Neural cell (in vitro differentiated cells): Measurements from ENCODE around the gene CYB5RL. TPM values are rescaled to one million over a fixed set of nuclear protein-coding genes. Genes with fewer than 3 reads are reported as not detected.

Experiments
- H2AFZ ChIP-seq: fragments of 200-600, 300-800 bp; sonication (generic), shearing (Covaris generic); 2 replicates; pipeline ENCODE4 v1.6.0; 2014; ENCODE audit warnings: low read depth, mild to moderate bottlenecking, antibody characterized with exemption, low read length, moderate library complexity
- H3F3A ChIP-seq: fragments of 200-600 bp; shearing (Covaris generic); 2 replicates; pipeline ENCODE4 v1.6.1; 2016; ENCODE audit warnings: mild to moderate bottlenecking, moderate library complexity, mixed read lengths, antibody characterized with exemption, low read length; ENCODE audit not compliant: insufficient read depth, poor library complexity, severe bottlenecking
- H3K27ac ChIP-seq: fragments of 200-600, 300-800 bp; sonication (generic), shearing (Covaris generic); 2 replicates; pipeline ENCODE4 v1.5.1; 2014; ENCODE audit warnings: mild to moderate bottlenecking, low read length, moderate library complexity
- H3K27me3 ChIP-seq: fragments of 300-800, 200-600 bp; sonication (generic), shearing (Covaris generic); 2 replicates; pipeline ENCODE4 v1.6.0; 2014; ENCODE audit warnings: mild to moderate bottlenecking, low read depth, low read length, moderate library complexity; ENCODE audit not compliant: insufficient read depth
- H3K36me3 ChIP-seq: fragments of 300-800, 200-600 bp; sonication (generic), shearing (Covaris generic); 2 replicates; pipeline ENCODE4 v1.5.1; 2014; ENCODE audit warnings: mild to moderate bottlenecking, antibody characterized with exemption, low read length, moderate library complexity; ENCODE audit not compliant: insufficient read depth
- H3K4me2 ChIP-seq: fragments of 300-800, 200-600 bp; sonication (generic), shearing (Covaris generic); 2 replicates; pipeline ENCODE4 v1.6.0; 2014; ENCODE audit warnings: mild to moderate bottlenecking, low read length
- H3K4me3 ChIP-seq: fragments of 300-800, 200-600 bp; sonication (generic), shearing (Covaris generic); 2 replicates; pipeline ENCODE4 v1.5.1; 2014; ENCODE audit warnings: mild to moderate bottlenecking, low read length, moderate library complexity
- H3K79me2 ChIP-seq: fragments of 200-600 bp; shearing (Covaris generic); replicated peaks from 2 replicates; pipeline ENCODE4 v1.6.0; 2014; ENCODE audit warnings: mild to moderate bottlenecking, low read length, moderate library complexity; ENCODE audit not compliant: insufficient read depth
- H3K9ac ChIP-seq: fragments of 300-800, 200-600 bp; sonication (generic), shearing (Covaris generic); 2 replicates; pipeline ENCODE4 v1.6.1; 2016; ENCODE audit warnings: mild to moderate bottlenecking, low read length, mixed read lengths
- H3K9me2 ChIP-seq: fragments of 200-600 bp; shearing (Covaris generic); 2 replicates; pipeline ENCODE4 v1.6.1; 2016; ENCODE audit warnings: mild to moderate bottlenecking, low read length, mixed read lengths; ENCODE audit not compliant: insufficient read depth
- H3K9me3 ChIP-seq: fragments of 200-600, 300-800 bp; sonication (generic), shearing (Covaris generic); 2 replicates; pipeline ENCODE4 v1.6.1; 2016; ENCODE audit warnings: mild to moderate bottlenecking, mixed run types, low read length, moderate library complexity, mixed read lengths
- H4K20me1 ChIP-seq: fragments of 200-600 bp; shearing (Covaris generic); 2 replicates; pipeline ENCODE4 v1.6.1; 2016; ENCODE audit warnings: mild to moderate bottlenecking, mixed run types; ENCODE audit not compliant: insufficient read depth
- EP300 ChIP-seq: fragments of 450-650 bp; conservative IDR thresholded peaks from 2 replicates; pipeline ENCODE4 v1.6.1; 2014; ENCODE audit warnings: antibody characterized with exemption, mild to moderate bottlenecking, moderate library complexity; ENCODE audit not compliant: poor library complexity, severe bottlenecking
- EZH2 ChIP-seq: fragments of 200-600, 300-800 bp; shearing (Covaris generic), sonication (generic); IDR thresholded peaks from 2 replicates; pipeline ENCODE4 v1.6.1; 2014; ENCODE audit warnings: antibody characterized with exemption, low read length, borderline replicate concordance, mild to moderate bottlenecking; ENCODE audit not compliant: insufficient read depth, poor library complexity, severe bottlenecking
- MXI1 ChIP-seq: fragments of 450-650 bp; conservative IDR thresholded peaks from 2 replicates; pipeline ENCODE4 v1.6.1; 2014; ENCODE audit warnings: antibody characterized with exemption, mild to moderate bottlenecking; ENCODE audit not compliant: poor library complexity, severe bottlenecking
- POLR2AphosphoS5 ChIP-seq: IDR thresholded peaks from 2 replicates; pipeline ENCODE4 v1.6.1; 2012
- RAD21 ChIP-seq: fragments of 450-650 bp; conservative IDR thresholded peaks from 2 replicates; pipeline ENCODE4 v1.6.1; 2014; ENCODE audit warnings: antibody characterized with exemption, mild to moderate bottlenecking, moderate library complexity
- REST ChIP-seq: IDR thresholded peaks from 2 replicates; pipeline ENCODE4 v1.6.1; 2012; ENCODE audit warnings: borderline replicate concordance
- SMC3 ChIP-seq: fragments of 450-650 bp; conservative IDR thresholded peaks from 2 replicates; pipeline ENCODE4 v1.6.1; 2014; ENCODE audit warnings: antibody characterized with exemption, mild to moderate bottlenecking, moderate library complexity; ENCODE audit not compliant: poor library complexity
- TAF1 ChIP-seq: IDR thresholded peaks from 2 replicates; pipeline ENCODE4 v1.6.1; 2012; ENCODE audit warnings: low read depth
- polyA plus RNA-seq: library from polyadenylated mRNA; depleted of rRNA; stranded (reverse); fragments of >200 nt; gene quantifications from 2 replicates; pipeline ENCODE4 v1.2.3, GENCODE V29; 2014
- TF ChIP-seq, protein P1 (sequence below): fragments of 450-650 bp; IDR thresholded peaks from 2 replicates; pipeline ENCODE4 v1.5.1; 2014; ENCODE audit warnings: antibody characterized with exemption, mild to moderate bottlenecking, moderate library complexity; ENCODE audit not compliant: poor library complexity, severe bottlenecking

CYB5RL gene
- polyA plus RNA-seq, 1 donor from 2014 or later: 1.6 TPM

GRCh38 chr1:54245501-54245900 is 45.7 kb upstream of the CYB5RL start:
- TF ChIP-seq, protein P1, sequence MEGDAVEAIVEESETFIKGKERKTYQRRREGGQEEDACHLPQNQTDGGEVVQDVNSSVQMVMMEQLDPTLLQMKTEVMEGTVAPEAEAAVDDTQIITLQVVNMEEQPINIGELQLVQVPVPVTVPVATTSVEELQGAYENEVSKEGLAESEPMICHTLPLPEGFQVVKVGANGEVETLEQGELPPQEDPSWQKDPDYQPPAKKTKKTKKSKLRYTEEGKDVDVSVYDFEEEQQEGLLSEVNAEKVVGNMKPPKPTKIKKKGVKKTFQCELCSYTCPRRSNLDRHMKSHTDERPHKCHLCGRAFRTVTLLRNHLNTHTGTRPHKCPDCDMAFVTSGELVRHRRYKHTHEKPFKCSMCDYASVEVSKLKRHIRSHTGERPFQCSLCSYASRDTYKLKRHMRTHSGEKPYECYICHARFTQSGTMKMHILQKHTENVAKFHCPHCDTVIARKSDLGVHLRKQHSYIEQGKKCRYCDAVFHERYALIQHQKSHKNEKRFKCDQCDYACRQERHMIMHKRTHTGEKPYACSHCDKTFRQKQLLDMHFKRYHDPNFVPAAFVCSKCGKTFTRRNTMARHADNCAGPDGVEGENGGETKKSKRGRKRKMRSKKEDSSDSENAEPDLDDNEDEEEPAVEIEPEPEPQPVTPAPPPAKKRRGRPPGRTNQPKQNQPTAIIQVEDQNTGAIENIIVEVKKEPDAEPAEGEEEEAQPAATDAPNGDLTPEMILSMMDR: no peak
- TF ChIP-seq TAF1: no peak
- H3K36me3 ChIP-seq: no peaks in the 10 kb centered on the region
- H3K9ac ChIP-seq: no peak overlapping the region
- H3K27ac ChIP-seq: no peak overlapping the region
- no peaks in the 10 kb centered on the region for H3K79me2 ChIP-seq
- no peak overlapping the region for H3K4me2 ChIP-seq
- no peaks in the 10 kb centered on the region for H3K9me3 ChIP-seq
- H2AFZ ChIP-seq: no peak overlapping the region
- H3K4me3 ChIP-seq: no peak overlapping the region
- H3K9me2 ChIP-seq: no peaks in the 10 kb centered on the region
- no peaks in the 10 kb centered on the region for H3F3A ChIP-seq
- H4K20me1 ChIP-seq: no peaks in the 10 kb centered on the region
- no peaks in the 10 kb centered on the region for H3K27me3 ChIP-seq

GRCh38 chr1:54244655-54245054 is 44.8 kb upstream of the CYB5RL start:
- Histone ChIP-seq H4K20me1 (no peaks in the 10 kb centered on the region), H2AFZ (no peak overlapping the region), H3K36me3 (no peaks in the 10 kb centered on the region), H3K9me3 (no peaks in the 10 kb centered on the region), H3K4me2 (no peak overlapping the region), H3F3A (no peaks in the 10 kb centered on the region), H3K79me2 (no peaks in the 10 kb centered on the region), H3K9ac (no peak overlapping the region), H3K4me3 (no peak overlapping the region), H3K9me2 (no peaks in the 10 kb centered on the region), H3K27me3 (no peaks in the 10 kb centered on the region), H3K27ac (no peak overlapping the region)
- TF ChIP-seq TAF1 (no peak), MXI1 (no peak), EZH2 (no peak), RAD21 (no peak), POLR2AphosphoS5 (no peak), EP300 (no peak), SMC3 (no peak), REST (no peak)
- TF ChIP-seq, protein P1: no peak
